Endothelial cell (in vitro differentiated cells): ENCODE data around the gene HLA-DQA2. TPM values are rescaled to one million over a fixed set of nuclear protein-coding genes. Genes with fewer than 3 reads are reported as not detected.
"Not testable (repeated sequence)": the region's sequence is repeated elsewhere in the genome, so short reads cannot be mapped to it uniquely, and the experiment has no call there.

Experiments
- DNase-seq: peaks from one replicate; pipeline ENCODE4 v3.0.0; 2021; ENCODE audit warnings: low spot score
- H3K27ac Mint-ChIP-seq: one replicate; pipeline ENCODE4 v1.8.0; 2021; ENCODE audit warnings: mixed read lengths, inconsistent platforms; ENCODE audit not compliant: unreplicated experiment
- H3K27me3 Mint-ChIP-seq: one replicate; pipeline ENCODE4 v1.8.0; 2021; ENCODE audit warnings: mild to moderate bottlenecking, moderate library complexity, mixed read lengths, inconsistent platforms; ENCODE audit not compliant: unreplicated experiment
- H3K36me3 Mint-ChIP-seq: one replicate; pipeline ENCODE4 v1.8.0; 2021; ENCODE audit warnings: mild to moderate bottlenecking, low read depth, mixed read lengths, inconsistent platforms; ENCODE audit not compliant: unreplicated experiment
- H3K4me1 Mint-ChIP-seq: one replicate; pipeline ENCODE4 v1.8.0; 2021; ENCODE audit warnings: mild to moderate bottlenecking, mixed read lengths, inconsistent platforms; ENCODE audit not compliant: unreplicated experiment
- H3K4me3 Mint-ChIP-seq: one replicate; pipeline ENCODE4 v1.8.0; 2021; ENCODE audit warnings: mild to moderate bottlenecking, mixed read lengths, inconsistent platforms; ENCODE audit not compliant: unreplicated experiment
- H3K9me3 Mint-ChIP-seq: one replicate; pipeline ENCODE4 v1.8.0; 2021; ENCODE audit warnings: mixed read lengths, inconsistent platforms; ENCODE audit not compliant: unreplicated experiment
- CTCF ChIP-seq: fragments of 200-600 bp; sonication (generic); IDR thresholded peaks from one replicate; pipeline ENCODE4 v1.5.0; 2021; ENCODE audit warnings: antibody characterized with exemption; ENCODE audit not compliant: unreplicated experiment
- total RNA-seq: library from RNA; stranded (reverse); fragmentation: NEBNext Ultra II Directional; extraction: Animal tissue kit (Norgen Biotek cat#: 25700); gene quantifications from one replicate; pipeline ENCODE4 v1.2.1, GENCODE V29; 2021; ENCODE audit not compliant: unreplicated experiment

Gene HLA-DQA2
- total RNA-seq, 1 donor from 2014 or later: not detected

DNA sequence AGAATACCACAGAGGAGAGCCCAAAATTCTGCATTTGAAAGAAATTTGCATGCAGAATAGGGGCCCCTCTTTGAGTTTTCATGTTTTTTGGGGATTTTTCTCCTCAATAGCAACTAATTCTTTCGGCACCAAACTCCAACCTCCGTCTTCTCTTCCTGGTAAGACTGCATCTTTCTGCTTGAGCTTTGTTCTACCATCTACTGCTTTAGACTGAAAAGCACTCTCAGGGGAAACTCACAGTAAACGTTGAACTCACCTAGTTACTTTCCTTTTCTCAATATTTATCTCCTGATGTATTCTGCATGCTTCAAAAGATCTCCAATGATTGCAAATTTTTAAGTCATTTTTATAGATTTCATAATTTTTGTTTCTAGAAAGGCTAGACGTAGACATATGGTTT lies 37.8 kb upstream of the HLA-DQA2 start:
- Mint-ChIP-seq H3K4me3 (no peak overlapping the region), H3K27me3 (no peaks in the 10 kb centered on the region), H3K36me3 (no peaks in the 10 kb centered on the region), H3K9me3 (no peaks in the 10 kb centered on the region), H3K4me1 (peaks cover 22% of the 10 kb centered on the region), H3K27ac (no peak overlapping the region)
- DNase-seq: no peak
- TF ChIP-seq CTCF: no peak

- H3K4me3 Mint-ChIP-seq, H3K27ac Mint-ChIP-seq, H3K27me3 Mint-ChIP-seq, H3K9me3 Mint-ChIP-seq, DNase-seq, H3K36me3 Mint-ChIP-seq: not testable (repeated sequence)
- peaks cover 21% of the 10 kb centered on the region for H3K4me1 Mint-ChIP-seq
Measured at GRCh38 chr6:32705164-32705563, 36.0 kb upstream of the HLA-DQA2 start.

GRCh38 chr6:32709625-32710024 lies 31.6 kb upstream of the HLA-DQA2 start:
- TF ChIP-seq CTCF: no peak
- Mint-ChIP-seq H3K4me3 (no peak overlapping the region), H3K36me3 (no peaks in the 10 kb centered on the region), H3K4me1 (peaks cover 2% of the 10 kb centered on the region), H3K27me3 (no peaks in the 10 kb centered on the region), H3K9me3 (no peaks in the 10 kb centered on the region), H3K27ac (no peak overlapping the region)
- no peak for DNase-seq

GRCh38 chr6:32713241-32713640 lies 27.9 kb upstream of the HLA-DQA2 start:
- H3K4me1 Mint-ChIP-seq: peaks cover 8% of the 10 kb centered on the region
- no peak for TF ChIP-seq CTCF

DNA sequence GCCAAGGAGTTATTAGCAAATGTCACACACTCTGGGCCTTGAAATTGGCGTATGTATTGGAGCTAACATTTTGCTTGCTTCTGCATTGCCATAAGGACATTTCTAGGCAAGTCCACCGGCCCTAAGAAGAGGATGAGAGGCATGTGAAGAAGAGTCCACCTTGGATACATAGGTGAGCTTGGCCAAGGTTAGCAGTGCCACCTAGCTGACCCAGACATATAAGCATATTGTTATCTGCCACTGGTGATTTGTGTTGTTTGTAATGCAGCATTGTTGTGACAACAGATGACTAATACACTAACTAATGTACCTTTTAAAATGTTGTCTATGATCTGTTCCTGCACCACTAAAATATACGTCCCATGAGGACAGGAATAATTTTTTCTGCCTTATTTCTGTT lies 24.8 kb upstream of the HLA-DQA2 start:
- no peaks in the 10 kb centered on the region for H3K36me3 Mint-ChIP-seq
- TF ChIP-seq CTCF: no peak
- no peaks in the 10 kb centered on the region for H3K27me3 Mint-ChIP-seq
- no peaks in the 10 kb centered on the region for H3K9me3 Mint-ChIP-seq
- DNase-seq: no peak
- peaks cover 10% of the 10 kb centered on the region for H3K4me1 Mint-ChIP-seq
- H3K4me3 Mint-ChIP-seq: no peak overlapping the region
- H3K27ac Mint-ChIP-seq: no peak overlapping the region

More at GRCh38 chr6:32713241-32713640, 27.9 kb upstream of the HLA-DQA2 start:
- no peaks in the 10 kb centered on the region for H3K9me3 Mint-ChIP-seq
- H3K27ac Mint-ChIP-seq: no peak overlapping the region
- H3K4me3 Mint-ChIP-seq: no peak overlapping the region
- no peaks in the 10 kb centered on the region for H3K36me3 Mint-ChIP-seq
- no peak for DNase-seq
- H3K27me3 Mint-ChIP-seq: no peaks in the 10 kb centered on the region

DNA sequence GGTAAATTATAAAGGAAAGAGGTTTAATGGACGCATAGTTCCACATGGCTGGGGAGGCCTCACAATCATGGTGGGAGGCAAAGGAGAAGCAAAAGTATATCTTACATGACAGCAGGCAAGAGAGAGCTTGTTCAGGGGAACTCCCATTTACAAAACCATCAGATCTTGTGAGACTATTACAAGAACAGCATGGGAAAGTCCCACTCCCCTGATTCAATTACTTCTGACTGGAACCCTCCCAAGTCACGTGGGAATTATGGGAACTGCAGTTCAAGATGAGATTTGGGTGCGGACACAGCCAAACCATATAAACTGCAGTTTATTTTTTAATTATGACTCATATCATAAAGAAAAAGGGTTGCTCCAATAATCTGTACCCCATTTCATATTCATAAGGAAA lies 22.3 kb upstream of the HLA-DQA2 start:
- no peaks in the 10 kb centered on the region for H3K27me3 Mint-ChIP-seq
- DNase-seq: no peak
- no peak overlapping the region for H3K4me3 Mint-ChIP-seq
- H3K36me3 Mint-ChIP-seq: no peaks in the 10 kb centered on the region
- no peak for TF ChIP-seq CTCF
- peaks cover 10% of the 10 kb centered on the region for H3K4me1 Mint-ChIP-seq
- H3K9me3 Mint-ChIP-seq: no peaks in the 10 kb centered on the region
- no peak overlapping the region for H3K27ac Mint-ChIP-seq
